NCI-H510A treated with DMSO at 0.1 percent for 48 hours (cell line): Measurements from ENCODE around the gene GSPT1.

ENCODE experiments used
- DNase-seq: peaks from one replicate; lab custom pipeline; 2025; lab: John Stamatoyannopoulos, UW

The GSPT1 gene

GRCh38 chr16:11913425-11914079, 2.2 kb downstream of the GSPT1 start:
- no peak for DNase-seq

GRCh38 chr16:11909653-11910545, 5.9 kb downstream of the GSPT1 start:
- no peak for DNase-seq

- no peak for DNase-seq
These were observed 8.4 kb downstream of the GSPT1 start for GRCh38 chr16:11907160-11907970.

- no peak for DNase-seq
These were observed 11.8 kb downstream of the GSPT1 start for GRCh38 chr16:11903906-11904305.

- DNase-seq: no peak
These were observed 14.7 kb downstream of the GSPT1 start for GRCh38 chr16:11901091-11901490.

GRCh38 chr16:11896486-11897176, 19.1 kb downstream of the GSPT1 start:
- no peak for DNase-seq

GRCh38 chr16:11893571-11893970, 22.2 kb downstream of the GSPT1 start:
- no peak for DNase-seq

- DNase-seq: no peak
These were observed 23.0 kb downstream of the GSPT1 start for GRCh38 chr16:11892761-11893160.

- no peak for DNase-seq
These were observed 25.4 kb downstream of the GSPT1 start for GRCh38 chr16:11890231-11890965.

- DNase-seq: no peak
These were observed 28.9 kb downstream of the GSPT1 start for GRCh38 chr16:11886881-11887280.

- no peak for DNase-seq
These were observed 31.7 kb downstream of the GSPT1 start for GRCh38 chr16:11884035-11884434.

GRCh38 chr16:11880007-11880406, 35.7 kb downstream of the GSPT1 start:
- no peak for DNase-seq

- DNase-seq: no peak
These were observed 38.4 kb downstream of the GSPT1 start for GRCh38 chr16:11877374-11877773.

- DNase-seq: no peak
These were observed 39.5 kb downstream of the GSPT1 start for GRCh38 chr16:11876306-11876705.

GRCh38 chr16:11875721-11876120, 40.0 kb downstream of the GSPT1 start:
- DNase-seq: no peak

- DNase-seq: peak; percentile 1
These were observed 44.6 kb downstream of the GSPT1 start for GRCh38 chr16:11871193-11871592.

- DNase-seq: no peak
These were observed 45.4 kb downstream of the GSPT1 start for GRCh38 chr16:11870399-11870798.

- no peak for DNase-seq
These were observed 46.2 kb downstream of the GSPT1 start for GRCh38 chr16:11869353-11870228.

GRCh38 chr16:11868412-11868980, 47.3 kb downstream of the GSPT1 start:
- DNase-seq: no peak

GRCh38 chr16:11862489-11862888, 53.3 kb downstream of the GSPT1 start:
- no peak for DNase-seq
